ENCODE data around the gene HERC2.
"Not testable (repeated sequence)": the region's sequence is repeated elsewhere in the genome, so short reads cannot be mapped to it uniquely, and the experiment has no call there.

HERC2 gene

DNA sequence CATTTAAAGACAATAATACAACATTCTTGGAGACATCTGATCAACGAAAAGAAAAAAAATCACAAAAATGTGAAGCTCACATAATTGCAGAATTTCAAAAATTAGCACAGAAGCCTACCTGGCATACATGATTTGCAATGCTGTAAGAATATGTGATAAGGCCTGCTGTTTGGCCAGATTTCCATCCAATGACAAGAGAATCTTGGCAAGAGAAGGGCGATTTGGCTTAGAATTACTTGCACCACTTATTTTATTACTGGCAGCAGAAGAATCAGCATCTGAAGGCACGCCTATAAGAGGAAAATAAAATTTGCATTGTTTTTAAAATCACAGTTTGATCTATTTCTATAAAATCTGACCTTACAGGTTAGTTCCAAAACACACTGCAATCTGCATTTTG is 152.6 kb downstream of the HERC2 start:
- DNase-seq: no peak
- Histone ChIP-seq H3K27me3 (no peaks in the 10 kb centered on the region), H3K36me3 (peaks cover 38 to 66% (median 46%) of the 10 kb centered on the region in 3 donors), H3K27ac (no peak overlapping the region), H3K9me3 (no peaks in the 10 kb centered on the region), H3K4me1 (no peaks in the 10 kb centered on the region), H3K4me3 (no peak overlapping the region)
- intact Hi-C loops (cut with DNase I; ENCODE audit: low total_unique reads): no loop called here
- TF ChIP-seq, protein P1, sequence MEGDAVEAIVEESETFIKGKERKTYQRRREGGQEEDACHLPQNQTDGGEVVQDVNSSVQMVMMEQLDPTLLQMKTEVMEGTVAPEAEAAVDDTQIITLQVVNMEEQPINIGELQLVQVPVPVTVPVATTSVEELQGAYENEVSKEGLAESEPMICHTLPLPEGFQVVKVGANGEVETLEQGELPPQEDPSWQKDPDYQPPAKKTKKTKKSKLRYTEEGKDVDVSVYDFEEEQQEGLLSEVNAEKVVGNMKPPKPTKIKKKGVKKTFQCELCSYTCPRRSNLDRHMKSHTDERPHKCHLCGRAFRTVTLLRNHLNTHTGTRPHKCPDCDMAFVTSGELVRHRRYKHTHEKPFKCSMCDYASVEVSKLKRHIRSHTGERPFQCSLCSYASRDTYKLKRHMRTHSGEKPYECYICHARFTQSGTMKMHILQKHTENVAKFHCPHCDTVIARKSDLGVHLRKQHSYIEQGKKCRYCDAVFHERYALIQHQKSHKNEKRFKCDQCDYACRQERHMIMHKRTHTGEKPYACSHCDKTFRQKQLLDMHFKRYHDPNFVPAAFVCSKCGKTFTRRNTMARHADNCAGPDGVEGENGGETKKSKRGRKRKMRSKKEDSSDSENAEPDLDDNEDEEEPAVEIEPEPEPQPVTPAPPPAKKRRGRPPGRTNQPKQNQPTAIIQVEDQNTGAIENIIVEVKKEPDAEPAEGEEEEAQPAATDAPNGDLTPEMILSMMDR (IDR thresholded peaks at IDR 0.05): no peak

DNA sequence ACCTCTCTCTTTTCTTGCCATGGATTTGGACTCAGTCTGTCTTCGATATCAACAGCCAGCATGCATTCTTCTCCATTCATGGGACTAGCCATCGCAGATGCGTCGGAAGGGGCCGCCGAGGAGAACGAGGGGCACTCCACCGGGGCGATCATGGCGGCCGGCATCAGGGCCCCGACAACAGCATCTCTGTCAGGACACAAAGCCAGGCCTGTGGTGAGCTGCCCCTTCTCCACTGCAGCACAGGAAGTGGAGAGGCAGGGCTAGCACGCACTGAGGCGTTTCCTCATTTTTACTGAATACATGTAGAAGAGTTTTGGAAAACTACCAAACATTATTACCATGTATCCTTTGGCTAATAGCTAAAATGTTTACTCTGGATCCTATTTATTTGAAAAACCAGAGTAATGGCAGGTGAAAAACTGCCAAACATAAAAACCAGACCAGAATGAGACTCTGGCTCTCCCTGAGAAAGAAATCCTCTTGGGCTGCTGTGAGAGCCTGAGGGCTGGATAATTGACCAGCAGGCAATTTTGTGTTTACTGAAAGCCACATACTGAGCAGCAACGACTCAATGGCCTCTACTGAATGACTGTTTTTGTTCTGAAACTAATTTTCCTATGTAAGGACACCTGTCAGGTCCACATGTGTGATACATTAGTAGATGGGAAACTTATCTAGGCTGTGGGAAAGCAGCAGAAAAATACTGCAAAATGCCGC is 153.4 kb downstream of the HERC2 start:
- H3K4me1 ChIP-seq; intact Hi-C loops (cut with DNase I; ENCODE audit: low total_unique reads); H3K27ac ChIP-seq; DNase-seq; H3K9me3 ChIP-seq; H3K4me3 ChIP-seq; H3K27me3 ChIP-seq: not testable (repeated sequence)
- H3K36me3 ChIP-seq: peaks cover 44 to 66% (median 48%) of the 10 kb centered on the region in 3 donors

DNA sequence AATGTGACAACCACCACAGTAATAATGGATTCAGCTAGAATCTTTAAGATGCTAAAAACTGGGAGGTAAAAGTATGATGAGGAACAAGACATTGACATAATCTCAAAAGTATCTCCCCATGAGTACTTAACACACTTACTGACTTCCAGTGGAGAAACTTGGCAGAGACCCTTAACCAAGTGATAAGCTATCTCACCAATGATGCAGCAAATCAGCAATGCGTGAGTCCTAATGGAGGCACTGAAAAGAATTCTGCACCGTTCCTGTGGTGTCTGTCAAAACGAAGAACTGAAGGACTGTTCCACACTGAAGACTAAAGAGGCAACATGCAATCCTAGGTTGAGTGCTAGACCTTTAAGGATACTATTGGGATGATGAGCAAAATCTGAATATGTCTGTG is 154.9 kb downstream of the HERC2 start:
- H3K4me1 ChIP-seq: no peaks in the 10 kb centered on the region
- no peaks in the 10 kb centered on the region for H3K27me3 ChIP-seq
- H3K27ac ChIP-seq: no peak overlapping the region
- intact Hi-C loops (cut with DNase I; ENCODE audit: low total_unique reads): no loop called here
- DNase-seq: no peak
- no peaks in the 10 kb centered on the region for H3K9me3 ChIP-seq
- no peak overlapping the region for H3K4me3 ChIP-seq
- peaks cover 56 to 73% (median 59%) of the 10 kb centered on the region in 3 donors for H3K36me3 ChIP-seq
- TF ChIP-seq, protein P1 (IDR thresholded peaks at IDR 0.05): no peak

DNA sequence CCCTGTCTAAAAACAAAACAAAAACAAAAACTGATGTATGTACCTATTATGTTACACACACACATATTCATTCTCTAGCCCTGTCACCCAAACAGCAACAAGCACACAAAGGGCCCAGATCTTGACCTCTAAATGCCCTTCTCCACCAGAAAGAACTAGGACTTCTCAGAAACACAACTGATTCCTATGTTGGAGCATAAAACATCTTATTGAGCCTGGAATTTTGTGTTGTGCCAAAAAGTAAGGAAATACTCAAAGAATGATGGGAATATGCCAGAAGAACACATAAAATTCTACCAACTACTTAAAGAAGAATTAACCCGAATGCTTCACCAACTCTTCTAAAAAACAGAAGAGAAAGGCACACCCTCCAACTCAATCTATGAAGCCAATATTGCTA is 156.2 kb downstream of the HERC2 start:
- Histone ChIP-seq H3K4me1 (no peaks in the 10 kb centered on the region), H3K4me3 (no peak overlapping the region), H3K27me3 (no peaks in the 10 kb centered on the region), H3K9me3 (no peaks in the 10 kb centered on the region), H3K27ac (no peak overlapping the region), H3K36me3 (peaks cover 65 to 80% (median 69%) of the 10 kb centered on the region in 3 donors)
- TF ChIP-seq, protein P1 (IDR thresholded peaks at IDR 0.05): no peak
- intact Hi-C loops (cut with DNase I; ENCODE audit: low total_unique reads): no loop called here
- no peak for DNase-seq

DNA sequence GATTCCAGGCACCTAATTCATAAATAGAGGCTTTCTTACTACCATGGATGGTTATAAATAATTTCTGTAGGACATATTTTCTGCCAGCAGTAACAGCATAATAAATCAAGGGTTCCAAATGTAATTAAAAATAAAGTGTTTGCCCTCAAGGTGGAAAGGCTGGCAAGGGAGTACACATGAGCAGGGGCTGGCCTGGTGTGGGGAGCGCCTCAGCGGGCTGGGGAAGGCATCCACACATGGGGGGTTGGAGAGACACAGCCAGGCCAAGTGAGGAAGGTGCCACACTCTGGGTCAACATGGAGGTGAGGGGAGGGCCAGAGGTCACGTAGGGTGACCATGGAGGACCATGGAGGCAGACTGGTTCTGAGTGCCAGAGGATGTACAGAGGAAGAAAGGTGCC is 157.1 kb downstream of the HERC2 start:
- H3K27me3 ChIP-seq: no peaks in the 10 kb centered on the region
- H3K4me3 ChIP-seq: no peak overlapping the region
- H3K27ac ChIP-seq: no peak overlapping the region
- no peak for DNase-seq
- H3K4me1 ChIP-seq: no peaks in the 10 kb centered on the region
- H3K36me3 ChIP-seq: peaks cover 72 to 87% (median 76%) of the 10 kb centered on the region in 3 donors
- no peaks in the 10 kb centered on the region for H3K9me3 ChIP-seq
- intact Hi-C loops (cut with DNase I; ENCODE audit: low total_unique reads): no loop called here
- TF ChIP-seq, protein P1 (IDR thresholded peaks at IDR 0.05): no peak

DNA sequence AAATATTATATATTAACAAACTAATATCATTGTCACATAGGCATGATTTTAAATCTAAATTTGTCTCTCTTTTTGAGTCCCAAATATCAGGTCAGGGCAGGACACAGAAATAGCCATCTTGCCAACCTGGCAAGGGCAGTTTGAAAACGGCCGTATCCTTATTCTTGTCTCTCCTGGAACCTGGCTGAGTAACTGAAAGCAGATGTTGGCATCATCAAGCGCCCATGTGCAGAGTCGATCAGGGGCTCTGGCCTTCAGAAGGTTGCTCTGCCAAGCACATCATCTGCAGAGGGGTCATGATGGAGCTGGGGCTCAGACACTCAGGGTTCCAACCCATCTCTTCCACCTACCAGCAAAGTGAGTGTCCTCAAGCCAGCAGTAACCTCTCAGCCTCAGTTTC is 167.7 kb downstream of the HERC2 start:
- intact Hi-C loops (cut with DNase I; ENCODE audit: low total_unique reads): no loop called here
- H3K9me3 ChIP-seq: peaks cover 0 to 10% (median 0%) of the 10 kb centered on the region in 3 donors
- H3K27me3 ChIP-seq: no peaks in the 10 kb centered on the region
- no peaks in the 10 kb centered on the region for H3K4me1 ChIP-seq
- DNase-seq: no peak
- H3K27ac ChIP-seq: no peak overlapping the region
- TF ChIP-seq, protein P1 (IDR thresholded peaks at IDR 0.05): no peak
- H3K36me3 ChIP-seq: peaks cover 12 to 32% (median 14%) of the 10 kb centered on the region in 3 donors
- H3K4me3 ChIP-seq: no peak overlapping the region

Data from tibial artery (tissue), 4 donors.